ENCODE measurements around the gene GALNS.

DNA sequence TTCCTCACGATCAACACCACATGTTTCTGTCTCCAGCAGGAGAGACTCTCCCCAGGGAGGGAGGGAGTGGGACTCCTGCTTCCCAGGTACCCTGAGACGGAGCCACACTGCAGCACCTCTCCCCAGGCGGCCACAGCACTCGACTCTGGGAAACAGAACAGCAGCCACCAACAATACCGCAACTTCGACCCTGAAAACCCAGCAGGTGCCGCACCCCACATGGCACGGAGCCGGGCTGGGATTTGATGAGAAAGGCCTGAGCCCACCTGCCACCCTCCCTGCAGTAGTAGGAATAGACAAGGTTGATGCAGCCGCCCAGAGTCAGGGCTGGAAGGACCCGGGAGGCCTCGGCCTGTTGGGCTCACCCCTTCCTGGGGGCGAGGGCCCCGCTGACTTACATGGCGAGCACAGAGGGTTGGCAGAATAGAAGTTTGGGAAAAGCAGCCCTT is 14.4 kb downstream of the GALNS start:
- TF ChIP-seq, protein P1, sequence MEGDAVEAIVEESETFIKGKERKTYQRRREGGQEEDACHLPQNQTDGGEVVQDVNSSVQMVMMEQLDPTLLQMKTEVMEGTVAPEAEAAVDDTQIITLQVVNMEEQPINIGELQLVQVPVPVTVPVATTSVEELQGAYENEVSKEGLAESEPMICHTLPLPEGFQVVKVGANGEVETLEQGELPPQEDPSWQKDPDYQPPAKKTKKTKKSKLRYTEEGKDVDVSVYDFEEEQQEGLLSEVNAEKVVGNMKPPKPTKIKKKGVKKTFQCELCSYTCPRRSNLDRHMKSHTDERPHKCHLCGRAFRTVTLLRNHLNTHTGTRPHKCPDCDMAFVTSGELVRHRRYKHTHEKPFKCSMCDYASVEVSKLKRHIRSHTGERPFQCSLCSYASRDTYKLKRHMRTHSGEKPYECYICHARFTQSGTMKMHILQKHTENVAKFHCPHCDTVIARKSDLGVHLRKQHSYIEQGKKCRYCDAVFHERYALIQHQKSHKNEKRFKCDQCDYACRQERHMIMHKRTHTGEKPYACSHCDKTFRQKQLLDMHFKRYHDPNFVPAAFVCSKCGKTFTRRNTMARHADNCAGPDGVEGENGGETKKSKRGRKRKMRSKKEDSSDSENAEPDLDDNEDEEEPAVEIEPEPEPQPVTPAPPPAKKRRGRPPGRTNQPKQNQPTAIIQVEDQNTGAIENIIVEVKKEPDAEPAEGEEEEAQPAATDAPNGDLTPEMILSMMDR (IDR thresholded peaks at IDR 0.05) = no peak
- TF ChIP-seq POLR2AphosphoS5 (IDR thresholded peaks at IDR 0.05) = no peak
